HEK293 (cell line): ENCODE data around the gene ZDHHC11.

Experiments
- CTCF ChIA-PET: fragments of 350-600 bp; formaldehyde crosslinking; extraction: SDS; loops from one replicate; lab custom pipeline; 2021; ENCODE audit warnings: antibody characterized with exemption; lab: Yijun Ruan, JAX
- POLR2A ChIA-PET: fragments of 300-600 bp; formaldehyde crosslinking; extraction: SDS; loops from one replicate; lab custom pipeline; 2020; ENCODE audit warnings: antibody characterized with exemption, inconsistent platforms; lab: Yijun Ruan, JAX
- H3K27ac ChIP-seq: fragments of 200-500 bp; sonication (Bioruptor generic); 2 replicates; pipeline ENCODE4 v1.5.1; 2014; ENCODE audit warnings: low read depth, low read length, control low read depth, inconsistent platforms; ENCODE audit errors: extremely low read depth
- H3K36me3 ChIP-seq, 2 experiments: fragments of 200-500 bp in 1 of 2; sonication (Bioruptor generic) in 1 of 2; 1 replicate in 1 of 2; 2 replicates in 1 of 2; pipeline ENCODE4 v1.5.1; 2014 to 2017; ENCODE audit warnings: inconsistent platforms in 2 of 2, low read length in 2 of 2; ENCODE audit not compliant: control insufficient read depth in 2 of 2, insufficient read depth in 1 of 2
- H3K4me1 ChIP-seq: fragments of 200-500 bp; sonication (Bioruptor generic); 2 replicates; pipeline ENCODE4 v1.5.1; 2014; ENCODE audit warnings: mild to moderate bottlenecking, low read length, inconsistent platforms; ENCODE audit not compliant: control insufficient read depth, insufficient read depth
- H3K4me3 ChIP-seq: 2 replicates; pipeline ENCODE4 v1.5.1; 2011; ENCODE audit warnings: low read depth, mild to moderate bottlenecking, control low read depth, low read length, moderate library complexity
- H3K9me3 ChIP-seq: fragments of 200-500 bp; sonication (Bioruptor generic); 2 replicates; pipeline ENCODE4 v1.5.1; 2014; ENCODE audit warnings: low read depth, low read length, inconsistent platforms; ENCODE audit not compliant: control insufficient read depth, insufficient read depth
- BCL11A ChIP-seq: fragments of 450-650 bp; formaldehyde crosslinking; IDR thresholded peaks from 2 replicates; pipeline ENCODE4 v1.5.1; 2016; ENCODE audit warnings: low read depth, missing biosample characterization, missing genetic modification characterization
- BCL11B ChIP-seq: fragments of 450-650 bp; formaldehyde crosslinking; IDR thresholded peaks from 2 replicates; pipeline ENCODE4 v1.5.1; 2016; ENCODE audit warnings: low read depth, missing biosample characterization, missing genetic modification characterization
- GLI2 ChIP-seq: fragments of 450-650 bp; formaldehyde crosslinking; IDR thresholded peaks from 2 replicates; pipeline ENCODE4; 2017; ENCODE audit warnings: missing biosample characterization, missing genetic modification characterization, low read depth, borderline replicate concordance
- KLF8 ChIP-seq: fragments of 450-650 bp; formaldehyde crosslinking; IDR thresholded peaks from 2 replicates; pipeline ENCODE4 v1.5.1; 2016; ENCODE audit warnings: missing biosample characterization, missing genetic modification characterization
- YY2 ChIP-seq: fragments of 450-650 bp; formaldehyde crosslinking; IDR thresholded peaks from 2 replicates; pipeline ENCODE4 v1.5.1; 2016; ENCODE audit warnings: missing biosample characterization, missing genetic modification characterization
- ZNF211 ChIP-seq: fragments of 450-650 bp; formaldehyde crosslinking; IDR thresholded peaks from 2 replicates; pipeline ENCODE4 v1.5.1; 2016; ENCODE audit warnings: low read depth, missing biosample characterization, missing genetic modification characterization
- ZNF274 ChIP-seq, 2 experiments: fragments of 200-500 bp in 1 of 2; fragments of 450-650 bp in 1 of 2; sonication (Bioruptor generic) in 1 of 2; formaldehyde crosslinking in 1 of 2; IDR thresholded peaks; 2 replicates each; pipeline versions ENCODE4 v1.5.1 to v1.6.1; 2014 to 2016; ENCODE audit warnings: borderline replicate concordance in 1 of 2, inconsistent platforms in 1 of 2, low read length in 1 of 2, missing biosample characterization in 1 of 2, missing genetic modification characterization in 1 of 2
- ZNF555 ChIP-seq: fragments of 450-650 bp; formaldehyde crosslinking; conservative IDR thresholded peaks from 2 replicates; pipeline ENCODE4 v1.5.1; 2017; ENCODE audit warnings: missing biosample characterization, mild to moderate bottlenecking, missing genetic modification characterization, inconsistent platforms
- ZNF658 ChIP-seq: fragments of 450-650 bp; formaldehyde crosslinking; IDR thresholded peaks from 2 replicates; pipeline ENCODE4; 2016; ENCODE audit warnings: missing biosample characterization, missing genetic modification characterization
- ZNF707 ChIP-seq: fragments of 450-650 bp; formaldehyde crosslinking; IDR thresholded peaks from 2 replicates; pipeline ENCODE4 v1.5.1; 2016; ENCODE audit warnings: missing biosample characterization, missing genetic modification characterization
- ZNF792 ChIP-seq: fragments of 450-650 bp; formaldehyde crosslinking; IDR thresholded peaks from 2 replicates; pipeline ENCODE4 v1.5.1; 2016; ENCODE audit warnings: missing biosample characterization, missing genetic modification characterization
- ZSCAN23 ChIP-seq: fragments of 450-650 bp; formaldehyde crosslinking; IDR thresholded peaks from 2 replicates; pipeline ENCODE4 v1.5.1; 2016; ENCODE audit warnings: missing biosample characterization, missing genetic modification characterization
- TF ChIP-seq, protein P1 (sequence below): fragments of 450-650 bp; formaldehyde crosslinking; IDR thresholded peaks from 2 replicates; pipeline ENCODE4 v1.5.1; 2016; ENCODE audit warnings: missing biosample characterization, missing genetic modification characterization
- TF ChIP-seq, protein P2 (sequence below): fragments of 450-650 bp; formaldehyde crosslinking; IDR thresholded peaks from 2 replicates; pipeline ENCODE4 v1.5.1; 2017; ENCODE audit warnings: missing biosample characterization, missing genetic modification characterization
- TF ChIP-seq, protein P3 (sequence below): fragments of 450-650 bp; formaldehyde crosslinking; IDR thresholded peaks from 2 replicates; pipeline ENCODE4; 2016; ENCODE audit warnings: missing biosample characterization, missing genetic modification characterization

The ZDHHC11 gene

DNA sequence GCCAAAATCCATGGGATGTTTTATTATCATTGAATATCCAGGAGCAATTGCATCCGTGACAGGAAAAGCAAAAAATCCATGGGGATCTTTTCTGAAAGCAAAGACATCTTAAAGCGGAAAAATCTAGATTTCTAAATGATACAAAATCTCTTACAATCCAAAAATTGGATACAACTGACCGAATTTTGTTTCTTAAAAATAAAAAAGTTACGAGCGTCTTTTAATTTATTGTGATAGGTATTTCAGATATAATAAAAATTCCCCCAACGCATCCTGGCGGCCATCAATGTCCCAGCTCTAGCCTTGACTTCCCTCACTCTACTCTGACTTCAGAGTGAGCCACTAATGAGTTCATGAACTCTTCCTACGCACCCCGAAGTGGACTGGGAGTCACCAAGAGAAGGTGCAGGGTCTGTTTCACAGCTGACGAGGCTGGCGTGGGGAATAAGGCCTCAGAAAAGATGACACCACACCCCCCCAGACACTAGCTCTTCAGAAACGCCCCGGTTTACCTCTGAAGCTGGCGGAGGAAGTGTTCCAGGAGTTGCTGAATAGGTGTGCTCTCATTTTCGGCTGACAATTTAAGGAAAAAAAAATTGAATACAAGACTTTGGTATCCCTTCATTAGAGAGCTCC, 38.4 kb upstream of the ZDHHC11 start:
- Histone ChIP-seq H3K36me3 (peaks cover 44 to 81% of the 10 kb centered on the region in 2 experiments), H3K4me1 (peaks cover 7% of the 10 kb centered on the region; the same call in 1 of the 2 replicates), H3K27ac (no peak overlapping the region), H3K4me3 (no peak overlapping the region), H3K9me3 (no peaks in the 10 kb centered on the region)
- ChIA-PET POLR2A (no interaction called here), CTCF (interaction anchor here (0.8 to 1.0 kb wide), 2 partner anchors 35 to 285 kb away, joined by 3 read pairs; no protein-coding TSS in a partner anchor)
- no peak for TF ChIP-seq ZNF274 (IDR thresholded peaks at IDR 0.05; ENCODE audit: low read length)
- no peak for TF ChIP-seq ZNF274 (tag by site-specific recombination; IDR thresholded peaks at IDR 0.05; ENCODE audit: borderline replicate concordance)
- no peak for TF ChIP-seq BCL11A (tag by site-specific recombination)
- TF ChIP-seq ZNF792: no peak

DNA sequence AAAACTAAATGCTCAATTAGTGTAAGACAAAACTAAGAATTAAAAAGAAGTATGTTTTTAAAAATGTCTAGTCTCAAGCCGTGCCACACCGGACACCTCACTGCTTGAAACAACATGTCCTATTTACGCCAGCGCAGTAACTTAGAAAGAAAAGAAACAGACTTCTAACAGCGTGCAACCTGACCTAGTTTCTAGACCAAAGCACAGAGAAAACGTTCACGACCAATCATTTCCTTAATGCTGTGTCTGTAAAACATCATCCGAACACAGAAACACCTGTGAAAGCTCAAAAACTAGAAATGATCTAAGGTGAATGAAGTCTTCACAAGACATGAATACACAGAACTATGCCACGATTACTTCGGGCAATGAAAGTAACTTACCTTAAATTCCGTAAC, 37.9 kb upstream of the ZDHHC11 start:
- TF ChIP-seq ZNF555 (tag by site-specific recombination) (no peak), BCL11B (tag by site-specific recombination) (no peak), ZNF211 (tag by site-specific recombination) (no peak), KLF8 (no peak), ZSCAN23 (tag by site-specific recombination) (no peak), YY2 (tag by site-specific recombination) (no peak), GLI2 (tag by site-specific recombination) (no peak), ZNF658 (no peak), ZNF707 (tag by site-specific recombination) (no peak)
- TF ChIP-seq, protein P1, sequence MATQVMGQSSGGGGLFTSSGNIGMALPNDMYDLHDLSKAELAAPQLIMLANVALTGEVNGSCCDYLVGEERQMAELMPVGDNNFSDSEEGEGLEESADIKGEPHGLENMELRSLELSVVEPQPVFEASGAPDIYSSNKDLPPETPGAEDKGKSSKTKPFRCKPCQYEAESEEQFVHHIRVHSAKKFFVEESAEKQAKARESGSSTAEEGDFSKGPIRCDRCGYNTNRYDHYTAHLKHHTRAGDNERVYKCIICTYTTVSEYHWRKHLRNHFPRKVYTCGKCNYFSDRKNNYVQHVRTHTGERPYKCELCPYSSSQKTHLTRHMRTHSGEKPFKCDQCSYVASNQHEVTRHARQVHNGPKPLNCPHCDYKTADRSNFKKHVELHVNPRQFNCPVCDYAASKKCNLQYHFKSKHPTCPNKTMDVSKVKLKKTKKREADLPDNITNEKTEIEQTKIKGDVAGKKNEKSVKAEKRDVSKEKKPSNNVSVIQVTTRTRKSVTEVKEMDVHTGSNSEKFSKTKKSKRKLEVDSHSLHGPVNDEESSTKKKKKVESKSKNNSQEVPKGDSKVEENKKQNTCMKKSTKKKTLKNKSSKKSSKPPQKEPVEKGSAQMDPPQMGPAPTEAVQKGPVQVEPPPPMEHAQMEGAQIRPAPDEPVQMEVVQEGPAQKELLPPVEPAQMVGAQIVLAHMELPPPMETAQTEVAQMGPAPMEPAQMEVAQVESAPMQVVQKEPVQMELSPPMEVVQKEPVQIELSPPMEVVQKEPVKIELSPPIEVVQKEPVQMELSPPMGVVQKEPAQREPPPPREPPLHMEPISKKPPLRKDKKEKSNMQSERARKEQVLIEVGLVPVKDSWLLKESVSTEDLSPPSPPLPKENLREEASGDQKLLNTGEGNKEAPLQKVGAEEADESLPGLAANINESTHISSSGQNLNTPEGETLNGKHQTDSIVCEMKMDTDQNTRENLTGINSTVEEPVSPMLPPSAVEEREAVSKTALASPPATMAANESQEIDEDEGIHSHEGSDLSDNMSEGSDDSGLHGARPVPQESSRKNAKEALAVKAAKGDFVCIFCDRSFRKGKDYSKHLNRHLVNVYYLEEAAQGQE (tag by site-specific recombination): no peak
- TF ChIP-seq, protein P2, sequence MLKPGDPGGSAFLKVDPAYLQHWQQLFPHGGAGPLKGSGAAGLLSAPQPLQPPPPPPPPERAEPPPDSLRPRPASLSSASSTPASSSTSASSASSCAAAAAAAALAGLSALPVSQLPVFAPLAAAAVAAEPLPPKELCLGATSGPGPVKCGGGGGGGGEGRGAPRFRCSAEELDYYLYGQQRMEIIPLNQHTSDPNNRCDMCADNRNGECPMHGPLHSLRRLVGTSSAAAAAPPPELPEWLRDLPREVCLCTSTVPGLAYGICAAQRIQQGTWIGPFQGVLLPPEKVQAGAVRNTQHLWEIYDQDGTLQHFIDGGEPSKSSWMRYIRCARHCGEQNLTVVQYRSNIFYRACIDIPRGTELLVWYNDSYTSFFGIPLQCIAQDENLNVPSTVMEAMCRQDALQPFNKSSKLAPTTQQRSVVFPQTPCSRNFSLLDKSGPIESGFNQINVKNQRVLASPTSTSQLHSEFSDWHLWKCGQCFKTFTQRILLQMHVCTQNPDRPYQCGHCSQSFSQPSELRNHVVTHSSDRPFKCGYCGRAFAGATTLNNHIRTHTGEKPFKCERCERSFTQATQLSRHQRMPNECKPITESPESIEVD (tag by site-specific recombination): no peak
- TF ChIP-seq, protein P3, sequence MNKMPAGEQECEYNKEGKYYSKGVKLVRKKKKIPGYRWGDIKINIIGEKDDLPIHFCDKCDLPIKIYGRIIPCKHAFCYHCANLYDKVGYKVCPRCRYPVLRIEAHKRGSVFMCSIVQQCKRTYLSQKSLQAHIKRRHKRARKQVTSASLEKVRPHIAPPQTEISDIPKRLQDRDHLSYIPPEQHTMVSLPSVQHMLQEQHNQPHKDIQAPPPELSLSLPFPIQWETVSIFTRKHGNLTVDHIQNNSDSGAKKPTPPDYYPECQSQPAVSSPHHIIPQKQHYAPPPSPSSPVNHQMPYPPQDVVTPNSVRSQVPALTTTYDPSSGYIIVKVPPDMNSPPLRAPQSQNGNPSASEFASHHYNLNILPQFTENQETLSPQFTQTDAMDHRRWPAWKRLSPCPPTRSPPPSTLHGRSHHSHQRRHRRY (tag by site-specific recombination): no peak
- Histone ChIP-seq H3K9me3 (no peaks in the 10 kb centered on the region), H3K36me3 (peaks cover 44 to 81% of the 10 kb centered on the region in 2 experiments), H3K4me3 (no peak overlapping the region), H3K27ac (no peak overlapping the region), H3K4me1 (peaks cover 5% of the 10 kb centered on the region; the same call in 1 of the 2 replicates)
- CTCF ChIA-PET: interaction anchor here (0.8 to 1.0 kb wide), 2 partner anchors 35 to 285 kb away, joined by 3 read pairs; no protein-coding TSS in a partner anchor
- POLR2A ChIA-PET: no interaction called here
